ENCODE results near the gene EVPL. TPM values are rescaled to one million over a fixed set of nuclear protein-coding genes. Genes with fewer than 3 reads are reported as not detected.

Gene EVPL
- polyA plus RNA-seq, 1 experiment, result not detected

GRCh38 chr17:76032780-76033108, 5.6 kb upstream of the EVPL start:
- POLR2A ChIA-PET, result interaction anchor here (0.8 kb wide), 1 partner anchor 14 kb away, joined by 5 read pairs; no protein-coding TSS in a partner anchor
- H3K9me3 ChIP-seq (ENCODE audit: control insufficient read depth, insufficient read depth, low read length), result peaks cover 6% of the 10 kb centered on the region; the same call in 1 of the 2 replicates
- CTCF ChIA-PET, result interaction anchor here (1.3 to 1.7 kb wide), 2 partner anchors 19 to 30 kb away, joined by 4 to 8 read pairs; no protein-coding TSS in a partner anchor

GRCh38 chr17:76032073-76032779, 5.1 kb upstream of the EVPL start:
- ChIA-PET CTCF (interaction anchor here (1.7 kb wide), 1 partner anchor 18 kb away, joined by 8 read pairs; no protein-coding TSS in a partner anchor), POLR2A (interaction anchor here (0.8 kb wide), 1 partner anchor 14 kb away, joined by 5 read pairs; no protein-coding TSS in a partner anchor)
- H3K27ac ChIP-seq (ENCODE audit: low read depth, low read length), result no peak overlapping the region
- TF ChIP-seq CTCF (IDR thresholded peaks at IDR 0.05; ENCODE audit: low read depth, low read length), result no peak
- no peak for DNase-seq (ENCODE audit: low read depth, low spot score)
- H3K27me3 ChIP-seq (ENCODE audit: control insufficient read depth, insufficient read depth, low read length), result no peaks in the 10 kb centered on the region
- H3K9me3 ChIP-seq (ENCODE audit: control insufficient read depth, insufficient read depth, low read length), result peaks cover 6% of the 10 kb centered on the region; the same call in 1 of the 2 replicates
- no peak overlapping the region for H3K4me3 ChIP-seq (ENCODE audit: low read depth, low read length)

More at GRCh38 chr17:76032780-76033108, 5.6 kb upstream of the EVPL start:
- no peak overlapping the region for H3K27ac ChIP-seq (ENCODE audit: low read depth, low read length)
- DNase-seq (ENCODE audit: low read depth, low spot score), result no peak
- no peak for TF ChIP-seq CTCF (IDR thresholded peaks at IDR 0.05; ENCODE audit: low read depth, low read length)
- H3K4me3 ChIP-seq (ENCODE audit: low read depth, low read length), result no peak overlapping the region
- H3K27me3 ChIP-seq (ENCODE audit: control insufficient read depth, insufficient read depth, low read length), result no peaks in the 10 kb centered on the region

GRCh38 chr17:76026714-76027158, 370 bp downstream of the EVPL start:
- POLR2A ChIA-PET, result no interaction called here

GRCh38 chr17:76025294-76025693, 1.8 kb downstream of the EVPL start:
- POLR2A ChIA-PET, result no interaction called here
- H3K27me3 ChIP-seq (ENCODE audit: control insufficient read depth, insufficient read depth, low read length), result peaks cover 4% of the 10 kb centered on the region
- no peak overlapping the region for H3K4me3 ChIP-seq (ENCODE audit: low read depth, low read length)
- no peak for DNase-seq (ENCODE audit: low read depth, low spot score)
- CTCF ChIA-PET, result interaction anchor here (0.7 to 1.1 kb wide), 2 partner anchors 11 to 15 kb away, joined by 3 to 4 read pairs; no protein-coding TSS in a partner anchor
- H3K27ac ChIP-seq (ENCODE audit: low read depth, low read length), result no peak overlapping the region
- no peaks in the 10 kb centered on the region for H3K9me3 ChIP-seq (ENCODE audit: control insufficient read depth, insufficient read depth, low read length)
- no peak for TF ChIP-seq CTCF (IDR thresholded peaks at IDR 0.05; ENCODE audit: low read depth, low read length)

More at GRCh38 chr17:76026714-76027158, 370 bp downstream of the EVPL start:
- CTCF ChIA-PET, result no interaction called here
- no peaks in the 10 kb centered on the region for H3K9me3 ChIP-seq (ENCODE audit: control insufficient read depth, insufficient read depth, low read length)
- H3K27me3 ChIP-seq (ENCODE audit: control insufficient read depth, insufficient read depth, low read length), result peaks cover 4% of the 10 kb centered on the region
- TF ChIP-seq CTCF (IDR thresholded peaks at IDR 0.05; ENCODE audit: low read depth, low read length), result no peak
- H3K4me3 ChIP-seq (ENCODE audit: low read depth, low read length), result no peak overlapping the region
- no peak overlapping the region for H3K27ac ChIP-seq (ENCODE audit: low read depth, low read length)
- no peak for DNase-seq (ENCODE audit: low read depth, low spot score)

- H3K4me3 ChIP-seq (ENCODE audit: low read depth, low read length), result no peak overlapping the region
- CTCF ChIA-PET, result no interaction called here
- POLR2A ChIA-PET, result no interaction called here
Observed at GRCh38 chr17:76024353-76024752, 2.8 kb downstream of the EVPL start.

More at GRCh38 chr17:76024353-76024752, 2.8 kb downstream of the EVPL start:
- Histone ChIP-seq H3K27me3 (ENCODE audit: control insufficient read depth, insufficient read depth, low read length) (peaks cover 6% of the 10 kb centered on the region), H3K9me3 (ENCODE audit: control insufficient read depth, insufficient read depth, low read length) (no peaks in the 10 kb centered on the region), H3K27ac (ENCODE audit: low read depth, low read length) (no peak overlapping the region)
- DNase-seq (ENCODE audit: low read depth, low spot score), result no peak
- no peak for TF ChIP-seq CTCF (IDR thresholded peaks at IDR 0.05; ENCODE audit: low read depth, low read length)
